Lung (tissue), 12 donors: ENCODE results near the gene GAB2. TPM values are rescaled to one million over a fixed set of nuclear protein-coding genes. Genes with fewer than 3 reads are reported as not detected.

ENCODE experiments used
- ATAC-seq: fragments of 200-7000 bp; cut with Tn5 transposase; one replicate; pipeline ENCODE4 v1.9.1; 2020; ENCODE audit warnings: moderate number of reproducible peaks; ENCODE audit not compliant: insufficient read depth, low FRiP score
- DNase-seq, 3 donors: peaks; one replicate each; pipeline ENCODE4 v3.0.0-alpha.2; 2013 to 2017
- H3K27ac ChIP-seq, 2 donors: one replicate each; pipeline ENCODE4 v1.5.1; 2013; ENCODE audit warnings: mild to moderate bottlenecking in 2 of 2, moderate library complexity in 2 of 2, control low read depth in 1 of 2, inconsistent platforms in 1 of 2, low read depth in 1 of 2, low read length in 1 of 2
- H3K27me3 ChIP-seq, 3 donors: one replicate each; pipeline ENCODE4 v1.5.1; 2013; ENCODE audit warnings: low read length in 2 of 3; ENCODE audit not compliant: control insufficient read depth in 3 of 3, insufficient read depth in 3 of 3
- H3K36me3 ChIP-seq, 4 donors: one replicate each; pipeline ENCODE4 v1.5.1; 2013; ENCODE audit warnings: low read length in 4 of 4, mild to moderate bottlenecking in 1 of 4, moderate library complexity in 1 of 4; ENCODE audit not compliant: control insufficient read depth in 4 of 4, insufficient read depth in 4 of 4
- H3K4me1 ChIP-seq, 5 donors: one replicate each; pipeline ENCODE4 v1.5.1; 2013; ENCODE audit warnings: low read length in 5 of 5, mild to moderate bottlenecking in 2 of 5, moderate library complexity in 1 of 5; ENCODE audit not compliant: control insufficient read depth in 5 of 5, insufficient read depth in 5 of 5
- H3K4me3 ChIP-seq: one replicate; pipeline ENCODE4 v1.5.1; 2013; ENCODE audit warnings: mild to moderate bottlenecking, control low read depth, moderate library complexity
- H3K9ac ChIP-seq, 2 donors: one replicate each; pipeline ENCODE4 v1.5.1; 2013; ENCODE audit warnings: low read length in 2 of 2, control low read depth in 1 of 2; ENCODE audit not compliant: insufficient read depth in 1 of 2
- H3K9me3 ChIP-seq, 4 donors: one replicate each; pipeline ENCODE4 v1.5.1; 2013; ENCODE audit warnings: low read length in 3 of 4, mild to moderate bottlenecking in 1 of 4, moderate library complexity in 1 of 4; ENCODE audit not compliant: control insufficient read depth in 4 of 4, insufficient read depth in 3 of 4
- CTCF ChIP-seq: IDR thresholded peaks from 2 replicates; pipeline ENCODE4 v1.5.1; 2012; ENCODE audit warnings: mild to moderate bottlenecking; ENCODE audit errors: control extremely low read depth, extremely low read depth
- WGBS, 2 donors: extraction: QIAGEN DNeasy Blood & Tissue Kit; methylation state at CpG; one replicate each; pipeline ENCODE4 v1.1.7; 2013; 5-methylcytosine and 5-hydroxymethylcytosine counted together
- polyA plus RNA-seq, 2 donors: library from polyadenylated mRNA; stranded (reverse); fragments of 200-250 nt; gene quantifications; one replicate each; pipeline ENCODE4 v1.2.1, GENCODE V29; 2013
- total RNA-seq, 2 donors: library from RNA; depleted of rRNA in 1 of 2; stranded (reverse); fragments of >200 nt in 1 of 2; gene quantifications; one replicate each; pipeline ENCODE4 v1.2.1, GENCODE V29; 2014 to 2021
- donor health status: control.
- donor health status: control.
- donor health status: Bipolar disorder and iron deficiency.
- donor health status: healthy.
- donor health status: DM: yes; HTN: yes; CAD: no.

Gene GAB2
- total and polyA plus RNA-seq, 4 donors, result 17.8 to 47.9 (median 23.1) TPM

- Histone ChIP-seq H3K27ac (peak overlapping the region; percentile 10 to 64), H3K4me1 (peaks cover 11 to 43% (median 31%) of the 10 kb centered on the region in 5 donors), H3K9ac (peak overlapping the region in 1 of 2 donors; percentile 27), H3K4me3 (no peak overlapping the region), H3K36me3 (no peaks in the 10 kb centered on the region), H3K9me3 (no peaks in the 10 kb centered on the region), H3K27me3 (no peaks in the 10 kb centered on the region)
- WGBS, 2 donors, result 54 to 66% methylated on average over 9 of the region's 9 CpGs
- ATAC-seq (no peak), DNase-seq (peak; percentile 21 to 64 (median 36))
- no peak for TF ChIP-seq CTCF
Observed at GRCh38 chr11:78318321-78319114, 99.1 kb downstream of the GAB2 start.

GRCh38 chr11:78315724-78316123, 101.9 kb downstream of the GAB2 start:
- Histone ChIP-seq H3K36me3 (no peaks in the 10 kb centered on the region), H3K4me3 (no peak overlapping the region), H3K9ac (no peak overlapping the region), H3K4me1 (peaks cover 16 to 54% (median 41%) of the 10 kb centered on the region in 5 donors), H3K9me3 (no peaks in the 10 kb centered on the region), H3K27ac (no peak overlapping the region), H3K27me3 (no peaks in the 10 kb centered on the region)
- no peak for TF ChIP-seq CTCF
- 94 to 98% methylated on average over 3 of the region's 3 CpGs for WGBS, 2 donors
- ATAC-seq, result no peak
- no peak for DNase-seq

- no peak for TF ChIP-seq CTCF
- H3K27ac ChIP-seq, result peak overlapping the region; percentile 7 to 14
- peak; percentile 37 to 82 (median 75) for DNase-seq
- peak overlapping the region in 1 of 2 donors; percentile 72 for H3K9ac ChIP-seq
- H3K27me3 ChIP-seq, result no peaks in the 10 kb centered on the region
- WGBS, 2 donors, result 52% methylated on average over 5 of the region's 5 CpGs
- peaks cover 0 to 1% (median 0%) of the 10 kb centered on the region in 4 donors for H3K36me3 ChIP-seq
- H3K9me3 ChIP-seq, result no peaks in the 10 kb centered on the region
- no peak for ATAC-seq
- H3K4me1 ChIP-seq, result peaks cover 16 to 52% (median 43%) of the 10 kb centered on the region in 5 donors
- no peak overlapping the region for H3K4me3 ChIP-seq
Observed at GRCh38 chr11:78314762-78315161, 102.9 kb downstream of the GAB2 start.
